GM12878 (cell line): ENCODE results near the gene NT5C2. TPM values are rescaled to one million over a fixed set of nuclear protein-coding genes. Genes with fewer than 3 reads are reported as not detected.

ENCODE experiments used
- ATAC-seq: fragments of 200-7000 bp; cut with Tn5 transposase; 3 replicates; pipeline ENCODE4 v1.9.1; 2020; ENCODE audit warnings: mild to moderate bottlenecking, moderate library complexity
- BruUV-seq: library from RNA; stranded (reverse); fragments of 400-500 nt; replicated peaks from 2 replicates; lab custom pipeline; 2021; lab: Mats Ljungman, UMichigan
- CTCF ChIA-PET: fragments of 300-600 bp; sonication (Branson Sonifier 250); formaldehyde crosslinking; extraction: SDS; loops from one replicate; lab custom pipeline; 2021; ENCODE audit warnings: inconsistent platforms; lab: Yijun Ruan, JAX
- POLR2A ChIA-PET: fragments of 350-600 bp; formaldehyde crosslinking; extraction: SDS; loops from one replicate; lab custom pipeline; 2021; ENCODE audit warnings: inconsistent platforms; lab: Charles Lee
- RAD21 ChIA-PET: fragments of 300-600 bp; sonication (Branson Sonifier 250); formaldehyde crosslinking; loops from one replicate; lab custom pipeline; 2023; ENCODE audit warnings: antibody characterized with exemption; ENCODE audit not compliant: unreplicated experiment; lab: Charles Lee
- SMC1A ChIA-PET: fragments of 300-600 bp; sonication (Branson Sonifier 250); formaldehyde crosslinking; loops from one replicate; lab custom pipeline; 2023; ENCODE audit not compliant: unreplicated experiment, uncharacterized antibody; lab: Charles Lee
- DNase-seq: peaks from one replicate; pipeline ENCODE4 v3.0.0-alpha.2; 2011; ENCODE audit warnings: low read depth, low spot score
- FAIRE-seq: peaks from 3 replicates; lab custom pipeline; 2011; peaks lifted over from hg19 to GRCh38; lab: Jason Lieb, UNC
- H2AFZ ChIP-seq: 2 replicates; pipeline ENCODE4 v1.6.0; 2011; ENCODE audit warnings: low read depth, low read length, control low read depth; ENCODE audit not compliant: control insufficient read depth
- H3K27ac ChIP-seq: 2 replicates; pipeline ENCODE4 v1.5.1; 2011; ENCODE audit warnings: control low read depth; ENCODE audit not compliant: control insufficient read depth, insufficient read depth
- H3K27me3 ChIP-seq, 2 experiments: replicated peaks in 1 of 2; 2 replicates each; pipeline versions ENCODE4 v1.6.0 to v1.6.1; 2011; ENCODE audit warnings: low read length in 1 of 2; ENCODE audit not compliant: control insufficient read depth in 2 of 2, insufficient read depth in 2 of 2
- H3K36me3 ChIP-seq, 2 experiments: 2 replicates each; pipeline ENCODE4 v1.5.1; 2011; ENCODE audit warnings: low read length in 1 of 2; ENCODE audit not compliant: control insufficient read depth in 2 of 2, insufficient read depth in 2 of 2
- H3K4me1 ChIP-seq: 2 replicates; pipeline ENCODE4 v1.6.1; 2011; ENCODE audit warnings: mild to moderate bottlenecking, low read length, moderate library complexity, mixed read lengths; ENCODE audit not compliant: control insufficient read depth, insufficient read depth
- H3K4me2 ChIP-seq: 2 replicates; pipeline ENCODE4 v1.6.0; 2011; ENCODE audit warnings: control low read depth; ENCODE audit not compliant: control insufficient read depth, insufficient read depth
- H3K4me3 ChIP-seq: fragments of 200-600 bp; sonication (generic); 2 replicates; pipeline ENCODE4 v1.5.1; 2016
- H3K79me2 ChIP-seq: 2 replicates; pipeline ENCODE4 v1.6.0; 2011; ENCODE audit warnings: low read length; ENCODE audit not compliant: control insufficient read depth, insufficient read depth
- H3K9ac ChIP-seq: 2 replicates; pipeline ENCODE4 v1.8.0; 2011; ENCODE audit warnings: low read length, control low read depth, mixed read lengths; ENCODE audit not compliant: control insufficient read depth, insufficient read depth
- H3K9me3 ChIP-seq: replicated peaks from 3 replicates; pipeline ENCODE4 v1.5.1; 2011; ENCODE audit warnings: mild to moderate bottlenecking, low read length; ENCODE audit not compliant: control insufficient read depth, insufficient read depth
- H4K20me1 ChIP-seq: 2 replicates; pipeline ENCODE4 v1.6.0; 2011; ENCODE audit not compliant: control insufficient read depth, insufficient read depth
- BACH1 ChIP-seq: fragments of 450-650 bp; IDR thresholded peaks from 2 replicates; pipeline ENCODE4 v1.6.1; 2017; ENCODE audit warnings: mild to moderate bottlenecking, borderline replicate concordance
- BHLHE40 ChIP-seq, 2 experiments: fragments of 450-650 bp in 1 of 2; IDR thresholded peaks; 2 replicates each; pipeline ENCODE4 v1.6.1; 2011 to 2017; ENCODE audit warnings: low read depth in 2 of 2, borderline replicate concordance in 1 of 2, improper control_type of control experiment in 1 of 2, low read length in 1 of 2, mild to moderate bottlenecking in 1 of 2
- CHD2 ChIP-seq: IDR thresholded peaks from 2 replicates; pipeline ENCODE4 v1.6.1; 2011; ENCODE audit warnings: low read depth, low read length, improper control_type of control experiment, borderline replicate concordance
- FOS ChIP-seq: IDR thresholded peaks from 3 replicates; pipeline ENCODE4 v1.6.1; 2011; ENCODE audit warnings: borderline replicate concordance; ENCODE audit not compliant: insufficient read length; ENCODE audit errors: extremely low read depth
- FOXM1 ChIP-seq: IDR thresholded peaks from 2 replicates; pipeline ENCODE4 v1.6.1; 2012; ENCODE audit warnings: low read depth, mild to moderate bottlenecking, inconsistent platforms, low read length, moderate library complexity
- IRF5 ChIP-seq: fragments of 450-650 bp; IDR thresholded peaks from 2 replicates; pipeline ENCODE4 v1.6.1; 2017; ENCODE audit warnings: borderline replicate concordance
- KAT2A ChIP-seq: conservative IDR thresholded peaks from 2 replicates; pipeline ENCODE4 v1.6.1; 2011; ENCODE audit warnings: low read depth, low read length; ENCODE audit not compliant: control insufficient read depth
- KDM1A ChIP-seq: fragments of 200-600 bp; sonication (generic); IDR thresholded peaks from 2 replicates; pipeline ENCODE4 v1.6.1; 2016; ENCODE audit warnings: borderline replicate concordance
- NFXL1 ChIP-seq: fragments of 450-650 bp; IDR thresholded peaks from 2 replicates; pipeline ENCODE4 v1.6.1; 2017; ENCODE audit warnings: antibody characterized with exemption, mild to moderate bottlenecking, borderline replicate concordance
- NFYB ChIP-seq: IDR thresholded peaks from 2 replicates; pipeline ENCODE4 v1.6.1; 2011; ENCODE audit warnings: low read depth, mild to moderate bottlenecking, low read length, improper control_type of control experiment, moderate library complexity; ENCODE audit not compliant: insufficient read depth
- NR2C1 ChIP-seq: fragments of 450-650 bp; IDR thresholded peaks from 2 replicates; pipeline ENCODE4 v1.6.1; 2017; ENCODE audit warnings: antibody characterized with exemption, mild to moderate bottlenecking, moderate library complexity
- RAD51 ChIP-seq: fragments of 450-650 bp; IDR thresholded peaks from 2 replicates; pipeline ENCODE4 v1.6.1; 2016; ENCODE audit warnings: moderate library complexity, mild to moderate bottlenecking, inconsistent platforms
- SPI1 ChIP-seq: IDR thresholded peaks from 2 replicates; pipeline ENCODE4 v1.6.1; 2011; ENCODE audit warnings: low read depth, mild to moderate bottlenecking, low read length, moderate library complexity, borderline replicate concordance; ENCODE audit not compliant: insufficient read depth
- SREBF1 ChIP-seq: IDR thresholded peaks from 2 replicates; pipeline ENCODE4 v1.6.1; 2012; ENCODE audit warnings: mild to moderate bottlenecking, low read length
- ZNF207 ChIP-seq: fragments of 450-650 bp; IDR thresholded peaks from 2 replicates; pipeline ENCODE4 v1.6.1; 2014; ENCODE audit warnings: antibody characterized with exemption, mild to moderate bottlenecking, borderline replicate concordance
- ZNF622 ChIP-seq: fragments of 450-650 bp; IDR thresholded peaks from 2 replicates; pipeline ENCODE4 v1.6.1; 2017; ENCODE audit warnings: mild to moderate bottlenecking, inconsistent platforms
- WGBS: methylation state at CpG from one replicate; pipeline ENCODE4 v1.1.6; 2016; ENCODE audit warnings: low lambda C conversion rate; ENCODE audit not compliant: insufficient replicate concordance, insufficient coverage; ENCODE audit errors: missing lambda C conversion rate; 5-methylcytosine and 5-hydroxymethylcytosine counted together
- in situ Hi-C: fragments of 300-500 bp; cut with MboI; formaldehyde crosslinking; loops from 9 replicates; pipeline ENCODE4 v1.14.3; 2018; ENCODE audit warnings: mixed read lengths
- intact Hi-C: fragments of 100-400 bp; cut with micrococcal nuclease; formaldehyde crosslinking; loops from one replicate; pipeline ENCODE4 v1.14.2; 2022; ENCODE audit not compliant: unreplicated experiment
- polyA plus RNA-seq, 11 experiments: library from polyadenylated mRNA; depleted of rRNA in 4 of 11; unstranded in 6 of 11; stranded (reverse) in 5 of 11; fragments of >200 nt; fragmentation: Nextera tagmentation in 4 of 11; fragmentation: Illumina TruSeq in 1 of 11; extraction: Ambion mirVana in 4 of 11; extraction: Trizol in 1 of 11; gene quantifications; 1 replicate in 1 of 11; 2 replicates in 10 of 11; pipeline versions ENCODE4 v1.2.1 to v1.2.3, GENCODE V29; 2011 to 2016; ENCODE audit warnings: inconsistent platforms in 2 of 11, missing spikeins in 2 of 11, low read depth in 1 of 11
- total RNA-seq, 4 experiments: library from RNA; depleted of rRNA in 3 of 4; stranded (reverse); fragments of >200 nt in 3 of 4; fragmentation: Illumina TruSeq in 1 of 4; extraction: Trizol in 1 of 4; gene quantifications; 2 replicates each; pipeline versions ENCODE4 v1.2.1 to v1.2.3, GENCODE V29; 2013 to 2021

NT5C2 gene
- total and polyA plus RNA-seq, 10 of the 15 experiments (the other 5 are each of a cell fraction or from before 2014, with no cell fraction given) = 15.8 to 70.1 (median 56.0) TPM

- ATAC-seq (no peak), FAIRE-seq (no peak), DNase-seq (no peak)
- WGBS = 89% methylated on average over 8 of the region's 8 CpGs
- Histone ChIP-seq H3K4me3 (no peak overlapping the region), H3K4me2 (no peak overlapping the region), H3K79me2 (no peaks in the 10 kb centered on the region), H3K36me3 (no peaks in the 10 kb centered on the region), H3K9ac (no peak overlapping the region), H4K20me1 (no peaks in the 10 kb centered on the region), H3K27me3 (no peaks in the 10 kb centered on the region), H3K27ac (no peak overlapping the region), H3K4me1 (no peaks in the 10 kb centered on the region; the same call in 1 of the 2 replicates), H2AFZ (no peak overlapping the region), H3K9me3 (no peaks in the 10 kb centered on the region)
- in situ Hi-C loops = no loop called here
- ChIA-PET RAD21 (no interaction called here), CTCF (interaction anchor here (0.8 kb wide), 1 partner anchor 45 kb away, joined by 3 read pairs; no protein-coding TSS in a partner anchor), POLR2A (no interaction called here), SMC1A (interaction anchor here (0.8 kb wide), 1 partner anchor 89 kb away, joined by 3 read pairs; no protein-coding TSS in a partner anchor)
- BruUV-seq = no TSS peak
- intact Hi-C loops = loop anchor here (10.0 kb wide), 1 partner anchor 554 kb away; the partner anchor contains the start of gene TRIM8
- TF ChIP-seq IRF5 (no peak), SPI1 (no peak), ZNF622 (no peak), NFYB (no peak), NR2C1 (no peak), CHD2 (no peak), KDM1A (no peak), NFXL1 (no peak), KAT2A (no peak), FOS (no peak), ZNF207 (no peak), RAD51 (no peak), BACH1 (no peak), BHLHE40 (IDR thresholded peaks at IDR 0.05; ENCODE audit: borderline replicate concordance in 1 of 2, low read depth in 2 of 2, low read length in 1 of 2) (no peak), FOXM1 (no peak), SREBF1 (no peak)
Measured at GRCh38 chr10:103198648-103199047, 5.6 kb upstream of the NT5C2 start.
